Mesothelial cell of epicardium (in vitro differentiated cells): ENCODE measurements around the gene ARHGEF35. TPM values are rescaled to one million over a fixed set of nuclear protein-coding genes. Genes with fewer than 3 reads are reported as not detected.

Source experiments
- DNase-seq, 2 experiments: peaks; one replicate each; pipeline ENCODE4 v3.0.0; 2021; ENCODE audit warnings: low spot score in 2 of 2; ENCODE audit not compliant: unreplicated experiment in 2 of 2
- H3K27ac Mint-ChIP-seq: 2 replicates; pipeline ENCODE4 v1.8.0; 2021; ENCODE audit warnings: mixed read lengths
- H3K27me3 Mint-ChIP-seq: 2 replicates; pipeline ENCODE4 v1.8.0; 2021; ENCODE audit warnings: low read depth, mixed read lengths
- H3K36me3 Mint-ChIP-seq: 2 replicates; pipeline ENCODE4 v1.8.0; 2021; ENCODE audit warnings: mixed read lengths
- H3K4me1 Mint-ChIP-seq: 2 replicates; pipeline ENCODE4 v1.8.0; 2021; ENCODE audit warnings: mixed read lengths
- H3K4me3 Mint-ChIP-seq: 2 replicates; pipeline ENCODE4 v1.8.0; 2021; ENCODE audit warnings: mild to moderate bottlenecking, moderate library complexity, mixed read lengths
- H3K9me3 Mint-ChIP-seq: 2 replicates; pipeline ENCODE4 v1.8.0; 2021; ENCODE audit warnings: mixed read lengths
- CTCF ChIP-seq: fragments of 200-600 bp; sonication (generic); IDR thresholded peaks from one replicate; pipeline ENCODE4 v1.5.0; 2021; ENCODE audit warnings: antibody characterized with exemption; ENCODE audit not compliant: unreplicated experiment
- total RNA-seq: library from RNA; stranded (reverse); gene quantifications from 3 replicates; pipeline ENCODE4 v1.2.1, GENCODE V29; 2021

ARHGEF35 gene
- total RNA-seq, 1 donor from 2014 or later, result 15.0 TPM

- DNase-seq, result no peak
- no peaks in the 10 kb centered on the region for H3K4me1 Mint-ChIP-seq
- peaks cover 4% of the 10 kb centered on the region for H3K9me3 Mint-ChIP-seq
- no peak overlapping the region for H3K27ac Mint-ChIP-seq
- peaks cover 7% of the 10 kb centered on the region for H3K27me3 Mint-ChIP-seq
- H3K4me3 Mint-ChIP-seq, result no peak overlapping the region
- TF ChIP-seq CTCF, result no peak
- H3K36me3 Mint-ChIP-seq, result peaks cover 2% of the 10 kb centered on the region
These were observed 30.8 kb downstream of the ARHGEF35 start for GRCh38 chr7:144164784-144165183.

- Mint-ChIP-seq H3K4me1 (no peaks in the 10 kb centered on the region), H3K27ac (no peak overlapping the region), H3K9me3 (no peaks in the 10 kb centered on the region), H3K36me3 (no peaks in the 10 kb centered on the region), H3K4me3 (no peak overlapping the region), H3K27me3 (peaks cover 13% of the 10 kb centered on the region)
- no peak for DNase-seq
- no peak for TF ChIP-seq CTCF
These were observed 36.8 kb downstream of the ARHGEF35 start for GRCh38 chr7:144158861-144159260.

GRCh38 chr7:144148224-144148827 lies 47.3 kb downstream of the ARHGEF35 start:
- Mint-ChIP-seq H3K9me3 (peaks cover 51% of the 10 kb centered on the region), H3K27ac (no peak overlapping the region), H3K4me3 (no peak overlapping the region), H3K4me1 (no peaks in the 10 kb centered on the region), H3K27me3 (no peaks in the 10 kb centered on the region), H3K36me3 (no peaks in the 10 kb centered on the region)
- no peak for TF ChIP-seq CTCF
- no peak for DNase-seq

- Mint-ChIP-seq H3K27ac (no peak overlapping the region), H3K9me3 (peaks cover 40% of the 10 kb centered on the region), H3K4me3 (no peak overlapping the region), H3K36me3 (no peaks in the 10 kb centered on the region), H3K27me3 (no peaks in the 10 kb centered on the region), H3K4me1 (no peaks in the 10 kb centered on the region)
- no peak for DNase-seq
- no peak for TF ChIP-seq CTCF
These were observed 51.2 kb downstream of the ARHGEF35 start for GRCh38 chr7:144144426-144144825.

GRCh38 chr7:144142187-144142586 lies 53.4 kb downstream of the ARHGEF35 start:
- Mint-ChIP-seq H3K4me1 (no peaks in the 10 kb centered on the region), H3K9me3 (peaks cover 21% of the 10 kb centered on the region), H3K4me3 (no peak overlapping the region), H3K27ac (no peak overlapping the region), H3K27me3 (no peaks in the 10 kb centered on the region), H3K36me3 (no peaks in the 10 kb centered on the region)
- no peak for DNase-seq
- TF ChIP-seq CTCF, result no peak

- TF ChIP-seq CTCF, result no peak
- H3K4me1 Mint-ChIP-seq, result no peaks in the 10 kb centered on the region
- no peaks in the 10 kb centered on the region for H3K36me3 Mint-ChIP-seq
- H3K9me3 Mint-ChIP-seq, result peaks cover 4% of the 10 kb centered on the region
- H3K27me3 Mint-ChIP-seq, result peaks cover 2% of the 10 kb centered on the region
- H3K27ac Mint-ChIP-seq, result no peak overlapping the region
- no peak overlapping the region for H3K4me3 Mint-ChIP-seq
- DNase-seq, result no peak
These were observed 58.1 kb downstream of the ARHGEF35 start for GRCh38 chr7:144137501-144137900.
